GM19468 (cell line): ENCODE measurements around the gene RAB13.
"Not testable (repeated sequence)": the region's sequence is repeated elsewhere in the genome, so short reads cannot be mapped to it uniquely, and the experiment has no call there.

Experiments used
- ATAC-seq: cut with Tn5 transposase; IDR thresholded peaks from one replicate; pipeline ENCODE4 v1.9.1; 2021; ENCODE audit warnings: mild to moderate bottlenecking, moderate library complexity, moderate number of reproducible peaks; ENCODE audit not compliant: unreplicated experiment; ENCODE audit errors: extremely low read depth

The RAB13 gene

GRCh38 chr1:153985941-153986761 lies at the start of gene RAB13:
Gene RAB13, minus strand, starts transcription at chr1:153986339. Its CDS starts 103 bp downstream, at chr1:153986236.
- no peak for ATAC-seq

- not testable (repeated sequence) for ATAC-seq
Observed at GRCh38 chr1:154033697-154034096, 47.6 kb upstream of the RAB13 start.

- no peak for ATAC-seq
Observed at GRCh38 chr1:154019940-154020339, 33.8 kb upstream of the RAB13 start.

- ATAC-seq = no peak
Observed at GRCh38 chr1:154019269-154019668, 33.1 kb upstream of the RAB13 start.

- no peak for ATAC-seq
Observed at GRCh38 chr1:154014154-154014907, 28.2 kb upstream of the RAB13 start.

GRCh38 chr1:154012543-154012942 lies 26.4 kb upstream of the RAB13 start:
- not testable (repeated sequence) for ATAC-seq

- ATAC-seq = no peak
Observed at GRCh38 chr1:154012129-154012528, 26.0 kb upstream of the RAB13 start.

- no peak for ATAC-seq
Observed at GRCh38 chr1:154006136-154006535, 20.0 kb upstream of the RAB13 start.

- ATAC-seq = no peak
Observed at GRCh38 chr1:154000420-154000819, 14.3 kb upstream of the RAB13 start.

- ATAC-seq = not testable (repeated sequence)
Observed at GRCh38 chr1:153996882-153997281, 10.7 kb upstream of the RAB13 start.

- no peak for ATAC-seq
Observed at GRCh38 chr1:153995640-153996039, 9.5 kb upstream of the RAB13 start.

- no peak for ATAC-seq
Observed at GRCh38 chr1:153995202-153995601, 9.1 kb upstream of the RAB13 start.

- ATAC-seq = no peak
Observed at GRCh38 chr1:153991806-153992205, 5.7 kb upstream of the RAB13 start.

GRCh38 chr1:153991151-153991630 lies 5.1 kb upstream of the RAB13 start:
- no peak for ATAC-seq

GRCh38 chr1:153990468-153991150 lies 4.5 kb upstream of the RAB13 start, which contains the start of gene RPS27:
Gene RPS27, plus strand, starts transcription at chr1:153990762. Its CDS starts 35 bp downstream, at chr1:153990797.
- ATAC-seq = peak; percentile 54

GRCh38 chr1:153987621-153988020 lies 1.5 kb upstream of the RAB13 start:
- ATAC-seq = no peak

GRCh38 chr1:153985341-153985912 lies 712 bp downstream of the RAB13 start:
- ATAC-seq = no peak

- ATAC-seq = no peak
Observed at GRCh38 chr1:153984123-153984894, 1.8 kb downstream of the RAB13 start.

- not testable (repeated sequence) for ATAC-seq
Observed at GRCh38 chr1:153981735-153982134, 4.4 kb downstream of the RAB13 start.
